ENCODE results near the gene ZNF142.

ZNF142 gene, protein sequence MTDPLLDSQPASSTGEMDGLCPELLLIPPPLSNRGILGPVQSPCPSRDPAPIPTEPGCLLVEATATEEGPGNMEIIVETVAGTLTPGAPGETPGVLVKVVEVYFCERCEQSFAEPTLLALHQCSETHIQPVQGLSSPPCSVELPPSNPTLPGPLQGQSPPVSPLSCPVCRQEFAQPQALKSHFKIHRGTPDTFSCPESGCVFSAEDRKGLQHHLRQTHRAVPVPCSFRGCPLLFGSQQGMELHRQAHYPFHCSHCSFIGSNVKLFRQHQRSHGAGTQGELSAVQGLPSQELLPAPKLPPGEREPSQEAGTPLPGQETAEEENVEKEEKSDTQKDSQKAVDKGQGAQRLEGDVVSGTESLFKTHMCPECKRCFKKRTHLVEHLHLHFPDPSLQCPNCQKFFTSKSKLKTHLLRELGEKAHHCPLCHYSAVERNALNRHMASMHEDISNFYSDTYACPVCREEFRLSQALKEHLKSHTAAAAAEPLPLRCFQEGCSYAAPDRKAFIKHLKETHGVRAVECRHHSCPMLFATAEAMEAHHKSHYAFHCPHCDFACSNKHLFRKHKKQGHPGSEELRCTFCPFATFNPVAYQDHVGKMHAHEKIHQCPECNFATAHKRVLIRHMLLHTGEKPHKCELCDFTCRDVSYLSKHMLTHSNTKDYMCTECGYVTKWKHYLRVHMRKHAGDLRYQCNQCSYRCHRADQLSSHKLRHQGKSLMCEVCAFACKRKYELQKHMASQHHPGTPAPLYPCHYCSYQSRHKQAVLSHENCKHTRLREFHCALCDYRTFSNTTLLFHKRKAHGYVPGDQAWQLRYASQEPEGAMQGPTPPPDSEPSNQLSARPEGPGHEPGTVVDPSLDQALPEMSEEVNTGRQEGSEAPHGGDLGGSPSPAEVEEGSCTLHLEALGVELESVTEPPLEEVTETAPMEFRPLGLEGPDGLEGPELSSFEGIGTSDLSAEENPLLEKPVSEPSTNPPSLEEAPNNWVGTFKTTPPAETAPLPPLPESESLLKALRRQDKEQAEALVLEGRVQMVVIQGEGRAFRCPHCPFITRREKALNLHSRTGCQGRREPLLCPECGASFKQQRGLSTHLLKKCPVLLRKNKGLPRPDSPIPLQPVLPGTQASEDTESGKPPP (N-terminal part only)

DNA sequence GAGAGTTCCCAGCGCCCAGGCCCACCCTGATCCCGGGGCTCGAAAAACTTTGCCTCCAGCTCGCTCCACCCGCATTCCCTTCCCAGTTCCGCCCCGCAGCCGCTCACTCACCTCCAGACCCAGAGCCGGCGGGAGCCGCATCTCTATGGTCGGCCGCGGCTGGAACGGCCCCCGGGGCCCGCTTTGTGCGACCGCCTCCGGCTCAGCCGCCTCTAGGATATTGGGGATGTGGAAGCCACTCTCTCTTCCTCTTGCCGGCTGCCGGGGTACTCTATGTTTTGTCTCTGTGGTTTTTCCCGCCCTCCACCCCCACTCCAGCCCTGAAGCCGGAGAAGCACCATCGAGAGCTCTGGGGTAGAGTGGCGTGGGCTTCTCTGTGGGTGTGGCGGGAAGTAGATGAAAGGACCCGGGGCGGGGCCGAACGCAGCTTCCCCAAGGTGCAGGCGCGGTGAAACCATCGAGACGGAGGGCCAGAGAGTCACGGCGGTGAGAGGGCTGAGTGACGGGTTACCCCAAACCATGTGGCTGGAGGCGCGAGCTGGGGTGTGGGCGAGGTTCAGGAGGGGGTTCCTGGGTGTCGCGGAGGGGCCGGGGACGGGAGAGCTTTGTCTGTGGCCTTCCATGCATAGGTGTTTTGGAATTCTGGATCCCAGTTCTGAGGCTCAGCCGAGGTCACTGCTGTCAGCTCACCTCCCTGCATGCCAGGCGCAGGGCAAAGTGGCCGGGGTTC, at the start of gene ZNF142, which contains the start of gene BCS1L:
Gene ZNF142 (minus strand): TSS at position 366 of the 730 bp plus-strand sequence. CDS start 3,194 bp downstream, outside the sequence.
Gene BCS1L (plus strand): TSS at position 426 of the 730 bp plus-strand sequence. CDS start 1,305 bp downstream, outside the sequence.
- DNase-seq = peak; percentile 64

DNA sequence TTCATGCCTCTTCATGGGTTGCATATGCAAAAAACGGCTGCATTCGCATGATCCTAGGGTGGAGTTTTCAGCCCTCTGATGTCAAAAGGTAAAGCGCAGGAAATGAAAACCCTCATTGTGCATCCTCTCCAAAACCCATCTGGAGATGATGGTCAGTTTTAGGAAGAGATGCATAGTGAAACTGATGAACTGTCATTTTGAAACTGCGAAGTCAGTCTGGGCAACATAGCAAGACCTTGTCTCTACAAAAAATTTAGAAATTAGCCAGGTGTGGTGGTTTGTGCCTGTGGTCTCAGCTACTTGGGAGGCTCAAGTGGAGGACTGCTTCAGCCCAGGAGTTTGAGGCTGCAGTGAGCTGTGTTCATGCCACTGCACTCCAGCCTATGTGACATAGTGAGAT, 48.7 kb upstream of the ZNF142 start:
- no peak for DNase-seq

DNA sequence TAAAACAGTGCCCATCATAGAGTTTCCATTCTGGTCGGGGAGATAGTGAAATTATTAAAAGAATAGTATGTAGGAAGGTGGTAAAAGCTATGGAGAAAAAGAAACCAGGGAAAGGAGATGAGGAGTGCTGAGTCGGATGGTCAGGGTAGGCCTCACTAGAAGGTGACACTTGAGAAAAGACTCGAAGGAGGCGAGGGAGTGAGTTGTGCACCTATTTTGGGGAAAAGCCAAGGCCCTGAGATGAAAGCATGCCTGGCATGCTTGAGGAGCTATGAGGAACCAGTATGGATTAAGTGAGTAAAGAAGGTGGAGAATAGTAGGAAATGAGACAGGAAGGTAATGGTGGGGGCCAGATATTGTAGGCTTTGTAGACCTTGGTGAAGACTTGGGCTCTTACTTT, 43.9 kb upstream of the ZNF142 start:
- DNase-seq = no peak

DNA sequence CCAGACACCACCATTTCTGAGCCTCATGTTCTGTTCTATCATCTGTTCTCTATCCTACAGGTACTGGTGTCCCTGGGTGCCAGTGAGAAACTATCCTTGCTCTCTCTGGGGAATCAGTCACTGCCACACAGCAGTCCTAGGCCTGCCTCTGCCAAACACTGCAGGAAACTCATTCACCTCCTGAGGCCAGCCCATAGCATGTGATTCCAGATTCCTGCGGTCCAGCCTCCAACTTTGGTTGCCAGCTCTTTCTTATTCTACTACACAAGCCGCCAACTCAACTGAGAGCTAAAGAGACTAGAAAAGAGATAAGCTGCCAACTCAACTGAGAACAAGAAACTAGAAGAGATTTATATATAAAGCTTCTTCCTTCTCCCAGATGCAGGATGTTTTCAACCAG, 42.4 kb upstream of the ZNF142 start:
- no peak for DNase-seq

DNA sequence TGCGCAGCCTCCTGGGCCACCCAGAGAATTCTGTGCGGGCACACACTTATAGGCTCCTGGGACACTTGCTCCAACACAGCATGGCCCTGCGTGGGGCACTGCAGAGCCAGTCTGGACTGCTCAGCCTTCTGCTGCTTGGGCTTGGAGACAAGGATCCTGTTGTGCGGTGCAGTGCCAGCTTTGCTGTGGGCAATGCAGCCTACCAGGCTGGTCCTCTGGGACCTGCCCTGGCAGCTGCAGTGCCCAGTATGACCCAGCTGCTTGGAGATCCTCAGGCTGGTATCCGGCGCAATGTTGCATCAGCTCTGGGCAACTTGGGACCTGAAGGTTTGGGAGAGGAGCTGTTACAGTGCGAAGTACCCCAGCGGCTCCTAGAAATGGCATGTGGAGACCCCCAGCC, 39.5 kb upstream of the ZNF142 start:
- DNase-seq = no peak

DNA sequence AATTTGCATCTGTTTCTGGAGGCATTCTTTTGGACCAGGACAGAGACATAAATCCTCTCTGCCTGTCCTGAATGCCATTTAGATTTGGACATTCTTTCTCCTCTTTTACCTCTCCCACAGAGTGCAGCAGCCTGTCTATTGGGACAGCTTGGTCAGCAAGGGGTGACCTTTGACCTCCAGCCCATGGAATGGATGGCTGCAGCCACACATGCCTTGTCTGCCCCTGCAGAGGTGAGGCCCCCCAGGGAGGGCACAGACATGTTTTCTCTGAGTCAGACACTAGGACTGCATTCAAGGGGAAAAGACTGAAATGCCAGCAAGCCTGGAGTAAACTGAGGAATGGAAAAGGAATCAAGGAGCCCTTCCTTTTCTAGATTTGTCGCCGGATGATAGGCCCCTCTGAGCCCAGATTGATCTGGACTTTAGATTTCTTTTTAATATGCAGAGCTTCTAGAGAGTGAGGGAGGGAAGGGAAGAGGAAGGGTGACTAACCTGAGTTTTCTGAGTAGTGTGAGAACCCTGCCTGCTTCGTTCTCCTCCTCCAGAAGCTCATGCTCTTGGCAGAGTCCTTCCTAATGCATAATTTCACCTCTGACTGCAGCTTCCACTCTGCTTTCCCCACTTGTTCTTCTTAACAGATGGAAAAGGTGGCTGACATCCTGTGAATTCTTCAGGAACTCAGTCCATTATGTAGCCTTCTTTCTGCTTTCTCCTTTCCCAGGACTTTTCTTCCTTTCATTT, 35.2 kb upstream of the ZNF142 start:
- DNase-seq = no peak

DNA sequence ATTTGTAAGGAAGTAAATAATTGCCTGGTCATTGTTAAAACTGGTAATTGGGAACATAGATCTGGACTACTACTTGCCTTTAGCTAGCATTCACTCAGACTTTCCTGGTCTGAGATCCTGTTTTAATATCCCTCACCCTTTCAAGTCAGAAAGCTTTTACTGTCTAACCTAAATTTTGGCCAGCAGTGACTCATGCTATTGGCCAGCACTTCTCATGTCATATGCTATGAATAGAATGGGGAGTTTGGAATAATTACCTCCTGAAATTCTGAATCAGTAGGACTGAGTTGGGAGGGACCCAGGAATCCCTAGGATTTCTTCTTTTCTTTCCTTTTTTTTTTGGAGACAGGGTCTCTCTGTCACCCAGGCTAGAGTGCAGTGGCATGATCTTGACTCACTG, 31.8 kb upstream of the ZNF142 start:
- no peak for DNase-seq

DNA sequence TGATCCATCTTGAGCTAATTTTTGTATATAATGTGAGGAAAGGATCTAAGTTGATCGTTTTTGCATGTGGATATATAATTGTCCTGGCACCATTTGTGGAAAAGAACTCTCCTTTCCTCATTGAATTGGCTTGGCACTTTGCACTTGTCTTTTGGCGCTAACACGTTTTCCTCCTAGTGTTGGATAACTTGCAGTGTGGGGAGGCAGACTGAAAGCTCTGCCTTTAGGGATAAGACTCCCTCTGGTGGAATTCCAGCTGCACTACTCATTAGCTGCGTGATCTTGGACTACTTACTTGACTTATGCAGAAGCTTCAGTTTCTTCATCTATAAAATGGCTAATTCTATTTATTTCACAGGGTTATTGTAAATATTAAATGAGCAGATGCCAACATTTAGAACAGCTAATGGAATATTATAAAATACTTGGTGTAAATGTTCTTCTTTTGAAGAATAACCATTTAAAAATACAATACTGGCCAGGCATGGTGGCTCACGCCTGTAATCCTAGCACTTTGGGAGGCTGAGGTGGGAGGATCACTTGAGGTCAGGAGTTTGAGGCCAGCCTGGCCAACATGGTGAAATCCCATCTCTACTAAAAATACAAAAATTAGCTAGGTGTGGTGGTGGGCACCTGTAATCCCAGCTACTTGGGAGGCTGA, 28.1 kb upstream of the ZNF142 start:
- peak; percentile 7 for DNase-seq

DNA sequence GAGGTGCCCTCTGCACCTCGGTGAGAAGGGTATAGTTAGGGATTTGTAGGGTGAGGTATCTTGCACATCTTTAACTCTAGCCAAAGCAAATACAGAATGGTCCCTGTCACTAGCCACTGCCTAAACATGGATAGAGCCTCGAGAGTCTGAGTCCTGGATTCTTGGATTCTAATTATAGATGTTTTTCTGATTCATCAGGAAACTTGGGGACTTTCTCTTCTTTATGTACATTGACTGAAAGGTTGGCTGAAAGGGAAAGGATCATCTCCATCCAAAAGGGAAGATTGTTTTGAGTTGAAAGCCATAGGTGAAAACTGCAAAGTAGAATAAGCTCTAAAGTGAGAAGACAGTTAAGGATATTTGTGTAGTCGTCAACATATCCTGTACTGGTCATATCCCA, 20.6 kb upstream of the ZNF142 start:
- DNase-seq = no peak

DNA sequence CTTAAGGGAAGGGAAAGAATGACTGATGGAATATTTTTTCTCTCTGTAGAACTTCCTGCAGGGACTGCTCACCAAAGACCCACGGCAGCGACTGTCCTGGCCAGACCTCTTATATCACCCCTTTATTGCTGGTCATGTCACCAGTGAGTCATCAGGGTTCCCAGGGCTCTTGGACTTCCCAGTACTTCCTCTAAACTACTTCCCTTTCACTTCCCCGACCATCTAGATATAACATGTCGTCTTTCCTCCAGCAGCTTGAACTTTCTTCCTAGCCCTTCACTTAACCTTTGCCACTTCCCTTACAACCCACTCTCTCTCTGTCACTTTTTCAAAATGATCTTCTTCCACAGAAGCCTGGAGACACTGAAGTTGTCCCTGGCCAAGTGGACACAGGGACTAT, 19.7 kb upstream of the ZNF142 start:
- no peak for DNase-seq

DNA sequence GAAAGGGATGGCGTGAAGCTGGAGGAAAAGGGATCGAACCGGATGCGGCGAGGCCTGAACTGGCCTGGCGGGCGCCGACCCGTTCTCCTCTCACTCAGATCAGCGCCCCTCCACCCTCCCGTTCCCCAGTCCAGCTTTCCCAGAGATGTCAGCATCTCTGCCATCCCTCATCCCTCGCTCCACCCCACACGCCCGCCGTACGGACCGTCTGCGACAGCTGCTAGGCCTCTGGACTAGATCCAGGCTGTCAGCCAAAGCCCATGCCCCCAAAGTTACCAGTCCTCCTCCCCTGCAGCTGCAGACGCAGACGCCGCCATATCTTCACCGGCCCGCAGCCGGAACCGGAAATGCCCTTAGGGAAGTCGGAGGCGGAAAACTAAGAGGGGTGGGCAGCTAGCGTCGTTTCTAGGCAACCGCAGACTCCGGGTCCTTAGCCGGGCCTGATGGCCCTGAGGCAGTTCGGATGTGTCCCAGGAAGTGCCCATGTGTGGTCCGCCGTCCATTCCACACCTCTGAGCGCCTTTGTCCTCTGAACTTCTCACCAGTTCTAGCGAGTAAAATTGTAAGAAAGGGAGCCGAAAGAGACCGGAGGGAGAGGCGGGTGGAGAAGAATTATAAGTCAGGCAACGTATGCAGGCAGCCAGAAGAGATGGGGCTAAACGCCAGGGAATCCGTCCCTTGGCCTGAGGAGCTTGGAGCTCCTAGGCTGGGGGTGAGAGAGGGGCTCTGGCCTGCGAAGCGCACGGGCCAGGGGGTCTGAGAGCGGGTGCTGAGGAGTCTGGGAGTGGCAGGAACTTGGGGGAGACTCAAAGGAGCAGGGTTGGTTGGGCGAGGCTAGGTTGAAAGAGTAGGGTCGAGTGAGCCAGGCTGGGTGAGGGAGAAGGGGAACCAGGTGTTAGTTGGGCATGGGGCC, 12.5 kb upstream of the ZNF142 start, which contains the start of the genes RNF25 and STK36:
Gene RNF25 (minus strand): TSS at position 349 of the 913 bp plus-strand sequence. CDS start 32 bp downstream, at position 317.
Gene STK36 (plus strand): TSS at position 433 of the 913 bp plus-strand sequence. CDS start 744 bp downstream, outside the sequence.
- DNase-seq = peak; percentile 82

DNA sequence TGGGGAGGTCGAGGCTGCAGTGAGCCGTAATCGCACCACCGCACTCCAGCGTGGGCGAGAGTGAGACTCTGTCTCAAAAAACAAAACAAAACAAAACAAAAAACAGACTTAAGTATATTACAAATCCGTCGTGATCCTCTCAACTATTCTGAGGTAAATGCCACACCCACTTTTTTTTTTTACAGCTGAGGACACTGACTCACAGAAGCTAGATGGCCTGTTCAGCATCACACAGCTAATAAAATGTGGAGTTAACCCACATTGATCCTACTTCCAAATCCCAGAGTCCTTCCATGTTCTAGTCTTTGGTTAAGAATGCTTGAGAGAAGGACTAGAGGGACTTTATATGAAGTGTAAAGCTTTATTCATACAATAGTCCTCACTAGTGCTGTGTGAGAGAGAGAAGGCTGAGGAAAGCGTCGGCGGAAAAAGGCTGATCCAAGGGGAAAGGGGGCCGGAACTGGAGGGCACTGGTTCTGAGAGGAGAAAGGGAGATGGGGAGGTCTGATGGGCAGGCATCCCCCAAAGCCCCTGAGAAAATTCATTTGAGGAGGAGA, 11.8 kb upstream of the ZNF142 start:
- DNase-seq = no peak

DNA sequence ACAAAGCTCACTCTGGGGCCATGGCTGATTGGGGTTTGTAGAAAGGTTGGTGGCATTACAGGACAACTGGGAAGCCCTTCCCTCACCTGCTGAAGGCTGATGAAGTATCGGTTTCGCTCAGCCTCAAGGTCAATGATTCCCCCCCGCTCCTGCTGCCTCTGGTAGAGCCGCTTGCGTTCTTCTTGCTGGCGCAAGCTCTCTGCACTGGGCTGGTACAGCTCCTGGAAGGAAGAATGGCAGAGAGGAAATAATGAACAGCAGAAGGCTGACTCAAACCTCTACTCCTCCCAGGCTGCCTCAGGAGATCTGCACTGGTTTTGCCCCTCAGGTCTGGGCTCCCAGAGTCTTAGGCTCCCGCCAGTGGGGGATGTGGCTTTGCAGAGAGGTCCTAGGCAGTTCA, 5.2 kb upstream of the ZNF142 start:
- DNase-seq = no peak

DNA sequence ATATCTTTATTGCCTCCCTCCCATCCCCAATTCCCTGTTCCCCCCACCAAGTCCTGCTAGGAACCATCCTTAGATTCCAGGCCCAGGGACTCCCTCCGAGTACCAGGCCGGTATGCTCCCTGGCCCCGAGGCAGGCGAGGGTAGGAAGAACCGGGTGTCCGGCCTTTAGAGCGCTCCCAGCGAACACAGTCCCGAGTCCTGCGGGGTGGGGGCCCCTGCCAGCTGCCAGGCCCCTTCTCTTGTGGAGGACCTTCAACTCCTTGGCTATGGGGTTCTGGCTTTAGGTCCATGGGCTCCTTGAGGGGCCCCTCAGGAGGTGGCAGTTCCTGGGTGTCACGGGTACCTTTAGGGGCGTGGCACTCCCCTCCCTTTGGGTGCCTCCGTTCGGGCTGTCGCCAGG, 4.5 kb upstream of the ZNF142 start:
- DNase-seq = no peak

DNA sequence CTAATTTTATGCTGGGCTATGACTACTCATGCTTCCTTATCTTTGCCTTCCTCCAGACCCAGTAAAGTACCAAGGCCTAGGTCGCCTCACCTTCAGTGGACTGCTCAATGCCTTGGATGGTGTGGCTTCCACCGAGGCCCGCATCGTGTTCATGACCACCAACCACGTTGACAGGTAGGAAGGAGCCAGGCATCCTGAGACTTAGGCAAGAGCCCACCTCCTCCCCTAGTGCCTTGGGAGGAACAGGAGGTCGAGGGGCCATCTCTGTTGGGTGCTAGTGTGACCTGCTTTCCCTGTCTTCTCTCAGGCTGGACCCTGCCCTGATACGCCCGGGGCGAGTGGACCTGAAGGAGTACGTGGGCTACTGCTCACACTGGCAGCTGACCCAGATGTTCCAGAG, 3.4 kb upstream of the ZNF142 start:
- DNase-seq = no peak

DNA sequence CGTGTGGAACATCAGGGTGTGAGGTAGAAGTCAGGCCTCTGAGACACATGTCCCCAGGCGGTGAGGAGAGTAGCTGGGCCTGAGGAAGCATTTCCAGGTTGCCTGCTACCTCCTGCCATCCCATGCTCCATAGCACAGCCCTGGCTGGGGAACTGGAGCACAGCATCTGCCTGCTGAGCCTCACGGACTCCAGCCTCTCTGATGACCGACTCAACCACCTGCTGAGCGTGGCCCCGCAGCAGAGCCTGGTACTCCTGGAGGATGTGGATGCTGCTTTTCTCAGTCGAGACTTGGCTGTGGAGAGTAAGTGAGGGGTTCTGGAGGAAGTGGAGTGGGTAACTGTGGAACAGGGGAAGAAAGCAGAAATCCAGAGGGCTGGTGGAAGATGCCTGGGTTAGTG, 3.0 kb upstream of the ZNF142 start:
- no peak for DNase-seq

DNA sequence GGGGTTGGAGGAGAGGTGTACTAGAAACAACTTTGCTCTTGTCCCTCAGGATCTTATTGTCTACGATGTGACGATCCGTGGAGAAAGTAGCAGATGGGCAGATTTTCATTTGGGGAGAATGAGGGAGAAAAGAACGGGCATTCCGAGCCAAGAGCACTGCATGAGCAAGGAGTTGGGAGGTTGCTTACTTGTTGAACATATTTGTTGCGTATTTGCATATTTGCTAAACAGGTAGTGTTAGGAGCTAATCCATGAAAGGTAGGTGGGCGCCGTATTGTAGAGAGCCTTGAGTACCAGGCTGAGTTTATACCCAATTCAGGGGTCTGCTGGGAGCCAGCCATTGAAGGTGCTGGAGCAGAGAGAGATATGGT, 550 bp upstream of the ZNF142 start:
- DNase-seq = no peak

DNA sequence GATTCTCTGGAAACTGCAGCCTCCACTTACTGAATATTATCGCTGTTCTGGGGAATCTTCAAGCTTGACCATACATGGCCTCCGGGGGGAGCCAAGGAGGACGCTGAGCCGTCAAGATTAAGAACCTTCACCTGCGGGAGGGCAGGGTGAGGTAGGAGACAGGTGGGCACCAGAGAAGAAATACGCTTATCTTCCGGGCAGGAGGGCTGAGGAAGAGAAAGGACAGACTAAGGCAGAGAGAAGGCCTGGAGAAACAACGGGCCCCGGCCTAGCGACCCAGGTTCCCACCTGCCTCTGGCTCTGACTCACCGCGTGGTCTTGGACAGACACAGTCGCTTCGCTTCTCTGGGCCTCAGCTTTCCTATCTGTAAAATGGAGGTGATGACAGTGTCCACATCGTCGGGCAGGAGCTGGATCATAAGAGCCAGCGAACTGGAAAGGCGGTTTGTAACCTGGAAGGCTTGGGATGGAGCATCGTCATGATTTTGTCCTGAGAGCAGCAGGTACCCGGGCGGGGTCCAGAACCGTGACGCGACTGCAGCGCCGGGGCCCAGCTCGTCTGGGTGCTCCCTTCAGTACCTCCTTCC, 659 bp downstream of the ZNF142 start:
- DNase-seq = no peak

DNA sequence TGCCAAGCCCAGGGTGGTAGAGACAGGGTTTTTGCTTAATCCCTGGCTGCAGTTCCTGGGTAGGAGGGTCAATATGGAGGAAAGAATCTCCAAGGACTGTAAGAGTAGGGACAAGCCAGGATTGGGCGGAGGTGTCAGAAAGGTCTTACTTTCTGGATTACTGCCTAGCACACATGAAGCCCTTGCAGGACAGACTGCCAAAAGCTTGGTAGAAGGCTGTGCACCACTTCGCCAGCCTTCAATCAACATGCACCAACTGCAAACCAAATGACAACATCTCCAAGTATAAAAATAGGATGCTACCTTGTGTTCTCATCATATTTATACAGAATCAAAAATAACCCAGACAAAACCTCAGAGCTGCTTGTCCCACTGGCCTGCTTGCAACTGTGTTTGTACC, 3.7 kb downstream of the ZNF142 start:
- no peak for DNase-seq
